CD4-positive, CD25-positive, alpha-beta regulatory T cell (primary cell): ENCODE measurements around the gene RP9. TPM values are rescaled to one million over a fixed set of nuclear protein-coding genes. Genes with fewer than 3 reads are reported as not detected.

ENCODE experiments used
- ATAC-seq, 2 donors: fragments of 150-1000 bp; cut with Tn5 transposase; one replicate each; pipeline ENCODE4 v1.10.0; 2021; ENCODE audit warnings: low read depth in 2 of 2, moderate number of reproducible peaks in 2 of 2, moderate library complexity in 1 of 2
- DNase-seq, 3 donors: peaks; one replicate each; pipeline versions ENCODE4 v3.0.0 to v3.0.0-alpha.2; 2012 to 2022; ENCODE audit warnings: mixed read lengths in 1 of 3
- H3K27ac ChIP-seq: one replicate; pipeline ENCODE4 v1.7.0; 2013; ENCODE audit warnings: mild to moderate bottlenecking, low read length; ENCODE audit not compliant: insufficient read depth, poor library complexity, severe bottlenecking
- H3K27me3 ChIP-seq: one replicate; pipeline ENCODE4 v1.7.0; 2013; ENCODE audit warnings: low read length; ENCODE audit not compliant: control insufficient read depth, insufficient read depth
- H3K36me3 ChIP-seq: one replicate; pipeline ENCODE4 v1.7.0; 2013; ENCODE audit warnings: mild to moderate bottlenecking, low read length, moderate library complexity; ENCODE audit not compliant: control insufficient read depth, insufficient read depth
- H3K4me1 ChIP-seq: 2 replicates; pipeline ENCODE4 v1.7.0; 2013; ENCODE audit warnings: mild to moderate bottlenecking, low read length; ENCODE audit not compliant: insufficient read depth, control insufficient read depth, poor library complexity, severe bottlenecking
- H3K4me3 ChIP-seq: one replicate; pipeline ENCODE4 v1.7.0; 2013; ENCODE audit warnings: low read depth, mild to moderate bottlenecking, low read length, moderate library complexity
- H3K9me3 ChIP-seq, 2 experiments: 1 replicate in 1 of 2; 2 replicates in 1 of 2; pipeline ENCODE4 v1.7.0; 2013; ENCODE audit warnings: low read length in 2 of 2, mild to moderate bottlenecking in 1 of 2, moderate library complexity in 1 of 2; ENCODE audit not compliant: control insufficient read depth in 2 of 2
- H3K27ac Mint-ChIP-seq, 3 donors: one replicate each; pipeline ENCODE4 v1.8.0; 2020 to 2022; ENCODE audit warnings: mild to moderate bottlenecking in 3 of 3, mixed read lengths in 3 of 3, moderate library complexity in 2 of 3
- H3K27me3 Mint-ChIP-seq: one replicate; pipeline ENCODE4 v1.8.0; 2022; ENCODE audit warnings: mild to moderate bottlenecking, mixed read lengths
- H3K36me3 Mint-ChIP-seq: one replicate; pipeline ENCODE4 v1.8.0; 2020; ENCODE audit warnings: mixed read lengths
- H3K4me1 Mint-ChIP-seq, 4 donors: one replicate each; pipeline ENCODE4 v1.8.0; 2020 to 2022; ENCODE audit warnings: mixed read lengths in 4 of 4, mild to moderate bottlenecking in 1 of 4
- H3K4me3 Mint-ChIP-seq, 4 donors: one replicate each; pipeline ENCODE4 v1.8.0; 2020 to 2022; ENCODE audit warnings: mild to moderate bottlenecking in 4 of 4, mixed read lengths in 4 of 4, moderate library complexity in 3 of 4
- H3K9me3 Mint-ChIP-seq, 7 donors: one replicate each; pipeline ENCODE4 v1.8.0; 2020 to 2022; ENCODE audit warnings: mixed read lengths in 7 of 7, mild to moderate bottlenecking in 3 of 7, moderate library complexity in 2 of 7
- polyA plus RNA-seq, 4 donors: library from polyadenylated mRNA; unstranded; fragments of 300-500 nt; fragmentation: Illumina TruSeq; gene quantifications; one replicate each; pipeline ENCODE4 v1.2.3, GENCODE V29; 2021
- total RNA-seq: library from RNA; stranded (reverse); gene quantifications from one replicate; pipeline ENCODE4 v1.2.3, GENCODE V29; 2022

The RP9 gene
- total and polyA plus RNA-seq, 5 donors from 2014 or later, result 14.3 to 26.2 (median 20.7) TPM

- Histone ChIP-seq H3K4me1 (no peaks in the 10 kb centered on the region), H3K4me3 (no peak overlapping the region), H3K36me3 (no peaks in the 10 kb centered on the region), H3K27ac (no peak overlapping the region), H3K27me3 (no peaks in the 10 kb centered on the region), H3K9me3 (no peaks in the 10 kb centered on the region)
- DNase-seq (peak in 1 of 3 donors; percentile 10), ATAC-seq (no peak)
- H3K27me3 Mint-ChIP-seq, result no peaks in the 10 kb centered on the region
- no peak overlapping the region for H3K27ac Mint-ChIP-seq
- peaks cover 21% of the 10 kb centered on the region for H3K36me3 Mint-ChIP-seq
- peaks cover 0 to 17% (median 8%) of the 10 kb centered on the region in 4 donors for H3K4me1 Mint-ChIP-seq
- peaks cover 0 to 9% (median 2%) of the 10 kb centered on the region in 7 donors for H3K9me3 Mint-ChIP-seq
- no peak overlapping the region for H3K4me3 Mint-ChIP-seq
These were observed 35.0 kb upstream of the RP9 start for GRCh38 chr7:33143996-33144718.

- no peak overlapping the region for H3K4me3 Mint-ChIP-seq
- no peaks in the 10 kb centered on the region for H3K9me3 ChIP-seq
- H3K27me3 ChIP-seq, result no peaks in the 10 kb centered on the region
- H3K36me3 Mint-ChIP-seq, result peaks cover 12% of the 10 kb centered on the region
- no peaks in the 10 kb centered on the region for H3K36me3 ChIP-seq
- no peak overlapping the region for H3K27ac ChIP-seq
- peaks cover 0 to 13% (median 2%) of the 10 kb centered on the region in 7 donors for H3K9me3 Mint-ChIP-seq
- no peaks in the 10 kb centered on the region for H3K27me3 Mint-ChIP-seq
- DNase-seq (no peak), ATAC-seq (no peak)
- peaks cover 5 to 19% (median 6%) of the 10 kb centered on the region in 4 donors for H3K4me1 Mint-ChIP-seq
- H3K4me1 ChIP-seq, result no peaks in the 10 kb centered on the region
- H3K4me3 ChIP-seq, result no peak overlapping the region
- H3K27ac Mint-ChIP-seq, result no peak overlapping the region
These were observed 33.4 kb upstream of the RP9 start for GRCh38 chr7:33142585-33142984.

GRCh38 chr7:33137103-33137502, 27.9 kb upstream of the RP9 start:
- H3K36me3 Mint-ChIP-seq, result peaks cover 8% of the 10 kb centered on the region
- no peaks in the 10 kb centered on the region for H3K27me3 Mint-ChIP-seq
- no peak overlapping the region for H3K4me3 ChIP-seq
- no peak overlapping the region for H3K4me3 Mint-ChIP-seq
- H3K9me3 ChIP-seq, result peaks cover 9 to 12% of the 10 kb centered on the region in 2 experiments
- DNase-seq (no peak), ATAC-seq (no peak)
- H3K9me3 Mint-ChIP-seq, result peaks cover 4 to 15% (median 5%) of the 10 kb centered on the region in 7 donors
- no peaks in the 10 kb centered on the region for H3K36me3 ChIP-seq
- peaks cover 8 to 18% (median 11%) of the 10 kb centered on the region in 4 donors for H3K4me1 Mint-ChIP-seq
- H3K27ac ChIP-seq, result no peak overlapping the region
- no peaks in the 10 kb centered on the region for H3K4me1 ChIP-seq
- H3K27me3 ChIP-seq, result no peaks in the 10 kb centered on the region
- H3K27ac Mint-ChIP-seq, result no peak overlapping the region

- H3K27ac Mint-ChIP-seq, result peak overlapping the region in 2 of 3 donors; percentile 94 to 96
- DNase-seq, result peak in 1 of 3 donors; percentile 59
- no peaks in the 10 kb centered on the region for H3K27me3 ChIP-seq
- peak overlapping the region; percentile 83 for H3K4me3 ChIP-seq
- peaks cover under 1% of the 10 kb centered on the region for H3K36me3 Mint-ChIP-seq
- peak overlapping the region; percentile 76 for H3K27ac ChIP-seq
- peaks cover 4% of the 10 kb centered on the region for H3K27me3 Mint-ChIP-seq
- peaks cover 24% of the 10 kb centered on the region for H3K4me1 ChIP-seq
- peak overlapping the region; percentile 97 to 99 (median 97) for H3K4me3 Mint-ChIP-seq
- H3K4me1 Mint-ChIP-seq, result peaks cover 14 to 34% (median 20%) of the 10 kb centered on the region in 4 donors
- peaks cover 2 to 6% of the 10 kb centered on the region in 2 experiments for H3K9me3 ChIP-seq
- no peak for ATAC-seq
- H3K9me3 Mint-ChIP-seq, result peaks cover 0 to under 1% (median 0%) of the 10 kb centered on the region in 7 donors
- H3K36me3 ChIP-seq, result no peaks in the 10 kb centered on the region
These were observed 21.0 kb upstream of the RP9 start for GRCh38 chr7:33130184-33130583.

- no peaks in the 10 kb centered on the region for H3K9me3 Mint-ChIP-seq
- Histone ChIP-seq H3K4me3 (peak overlapping the region; percentile 83), H3K27ac (peak overlapping the region; percentile 76), H3K27me3 (no peaks in the 10 kb centered on the region), H3K36me3 (no peaks in the 10 kb centered on the region), H3K9me3 (peaks cover 0 to 4% of the 10 kb centered on the region in 2 experiments), H3K4me1 (peaks cover 24% of the 10 kb centered on the region)
- no peaks in the 10 kb centered on the region for H3K36me3 Mint-ChIP-seq
- ATAC-seq (no peak), DNase-seq (peak in 1 of 3 donors; percentile 39)
- peaks cover 4% of the 10 kb centered on the region for H3K27me3 Mint-ChIP-seq
- H3K4me1 Mint-ChIP-seq, result peaks cover 14 to 34% (median 20%) of the 10 kb centered on the region in 4 donors
- peak overlapping the region; percentile 97 to 99 (median 97) for H3K4me3 Mint-ChIP-seq
- H3K27ac Mint-ChIP-seq, result peak overlapping the region in 2 of 3 donors; percentile 94 to 96
These were observed 20.6 kb upstream of the RP9 start for GRCh38 chr7:33129806-33130153.

GRCh38 chr7:33128990-33129805, 20.0 kb upstream of the RP9 start, which contains the start of gene BBS9:
Gene BBS9, plus strand, starts transcription at chr7:33129564. Its CDS starts 16,689 bp downstream, at chr7:33146253.
- Mint-ChIP-seq H3K4me1 (peaks cover 14 to 34% (median 20%) of the 10 kb centered on the region in 4 donors), H3K27ac (peak within 1 kb of the TSS; percentile 46 to 96 (median 94)), H3K36me3 (no peaks in the 10 kb centered on the region), H3K9me3 (no peaks in the 10 kb centered on the region), H3K4me3 (peak within 1 kb of the TSS; percentile 97 to 99 (median 97)), H3K27me3 (peaks cover 4% of the 10 kb centered on the region)
- Histone ChIP-seq H3K9me3 (no peaks in the 10 kb centered on the region), H3K36me3 (no peaks in the 10 kb centered on the region), H3K27me3 (no peaks in the 10 kb centered on the region), H3K27ac (peak within 1 kb of the TSS; percentile 76), H3K4me3 (peak within 1 kb of the TSS; percentile 83), H3K4me1 (peaks cover 24% of the 10 kb centered on the region)
- DNase-seq, result peak; percentile 86 to 95 (median 89)
- ATAC-seq, result peak; percentile 97

- Histone ChIP-seq H3K36me3 (no peaks in the 10 kb centered on the region), H3K4me3 (peak overlapping the region; percentile 83), H3K9me3 (no peaks in the 10 kb centered on the region), H3K4me1 (peaks cover 24% of the 10 kb centered on the region), H3K27ac (peak overlapping the region; percentile 76), H3K27me3 (no peaks in the 10 kb centered on the region)
- ATAC-seq (no peak), DNase-seq (no peak)
- no peaks in the 10 kb centered on the region for H3K36me3 Mint-ChIP-seq
- peaks cover 4% of the 10 kb centered on the region for H3K27me3 Mint-ChIP-seq
- peak overlapping the region; percentile 97 to 99 (median 97) for H3K4me3 Mint-ChIP-seq
- peak overlapping the region; percentile 46 to 96 (median 94) for H3K27ac Mint-ChIP-seq
- peaks cover 14 to 32% (median 18%) of the 10 kb centered on the region in 4 donors for H3K4me1 Mint-ChIP-seq
- H3K9me3 Mint-ChIP-seq, result no peaks in the 10 kb centered on the region
These were observed 19.4 kb upstream of the RP9 start for GRCh38 chr7:33128631-33128989.
